Lower lobe of right lung (tissue), 2 donors: ENCODE results near the gene SCN9A. TPM values are rescaled to one million over a fixed set of nuclear protein-coding genes. Genes with fewer than 3 reads are reported as not detected.

ENCODE experiments used
- ATAC-seq, 2 donors: fragments of 200-7000 bp; cut with Tn5 transposase; one replicate each; pipeline ENCODE4 v1.9.1; 2020 to 2022; ENCODE audit warnings: mild to moderate bottlenecking in 2 of 2, moderate library complexity in 2 of 2
- DNase-seq: peaks from one replicate; pipeline ENCODE4 v3.0.0-alpha.2; 2020
- H3K27ac ChIP-seq: fragments of 200-600 bp; one replicate; pipeline ENCODE4 v1.8.0; 2022
- H3K27me3 ChIP-seq: fragments of 200-600 bp; one replicate; pipeline ENCODE4 v1.8.0; 2022; ENCODE audit warnings: low read depth
- H3K36me3 ChIP-seq: fragments of 200-600 bp; one replicate; pipeline ENCODE4 v1.8.0; 2022; ENCODE audit warnings: mild to moderate bottlenecking
- H3K4me1 ChIP-seq: fragments of 200-600 bp; one replicate; pipeline ENCODE4 v1.8.0; 2022
- H3K4me3 ChIP-seq: fragments of 200-600 bp; one replicate; pipeline ENCODE4 v1.8.0; 2022; ENCODE audit warnings: mild to moderate bottlenecking
- H3K9me3 ChIP-seq: fragments of 200-600 bp; one replicate; pipeline ENCODE4 v1.8.0; 2022
- intact Hi-C: fragments of 100-400 bp; cut with DNase I; formaldehyde crosslinking; loops from one replicate; pipeline ENCODE4 v1.11.0; 2022
- total RNA-seq: library from RNA; stranded (reverse); fragmentation: NEBNext Ultra II Directional; extraction: Animal tissue kit (Norgen Biotek cat#: 25700); gene quantifications from one replicate; pipeline ENCODE4 v1.2.1, GENCODE V29; 2021
- TF ChIP-seq, protein P1 (sequence below): fragments of 200-600 bp; IDR thresholded peaks from one replicate; pipeline ENCODE4 v1.8.0; 2022; ENCODE audit warnings: antibody characterized with exemption, mild to moderate bottlenecking
- donor health status: DM: no; HTN: yes; CAD: no; lungs with severe emphysema.

SCN9A gene
- total RNA-seq, 1 donor from 2014 or later = 13.6 TPM

DNA sequence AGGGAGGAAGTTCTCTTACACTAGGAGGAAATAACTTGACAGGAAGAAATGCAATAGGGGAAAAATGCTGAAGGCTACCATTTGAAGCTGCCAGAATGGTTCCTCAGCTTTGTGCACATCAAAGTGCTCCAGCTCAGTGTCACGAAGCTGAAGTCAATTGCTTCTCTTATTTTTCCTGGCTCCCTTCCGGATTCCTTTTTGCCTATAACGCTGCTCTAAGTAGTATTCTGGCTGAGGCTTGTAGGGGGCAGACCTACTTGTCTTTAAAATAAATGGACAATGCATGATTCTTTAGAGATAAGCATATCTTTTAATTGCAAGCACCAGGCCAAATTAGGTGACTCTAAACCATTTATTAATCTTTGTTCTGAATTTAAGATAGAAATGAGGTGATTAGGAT is 187.7 kb downstream of the SCN9A start:
- DNase-seq (no peak), ATAC-seq (no peak)
- TF ChIP-seq, protein P1, sequence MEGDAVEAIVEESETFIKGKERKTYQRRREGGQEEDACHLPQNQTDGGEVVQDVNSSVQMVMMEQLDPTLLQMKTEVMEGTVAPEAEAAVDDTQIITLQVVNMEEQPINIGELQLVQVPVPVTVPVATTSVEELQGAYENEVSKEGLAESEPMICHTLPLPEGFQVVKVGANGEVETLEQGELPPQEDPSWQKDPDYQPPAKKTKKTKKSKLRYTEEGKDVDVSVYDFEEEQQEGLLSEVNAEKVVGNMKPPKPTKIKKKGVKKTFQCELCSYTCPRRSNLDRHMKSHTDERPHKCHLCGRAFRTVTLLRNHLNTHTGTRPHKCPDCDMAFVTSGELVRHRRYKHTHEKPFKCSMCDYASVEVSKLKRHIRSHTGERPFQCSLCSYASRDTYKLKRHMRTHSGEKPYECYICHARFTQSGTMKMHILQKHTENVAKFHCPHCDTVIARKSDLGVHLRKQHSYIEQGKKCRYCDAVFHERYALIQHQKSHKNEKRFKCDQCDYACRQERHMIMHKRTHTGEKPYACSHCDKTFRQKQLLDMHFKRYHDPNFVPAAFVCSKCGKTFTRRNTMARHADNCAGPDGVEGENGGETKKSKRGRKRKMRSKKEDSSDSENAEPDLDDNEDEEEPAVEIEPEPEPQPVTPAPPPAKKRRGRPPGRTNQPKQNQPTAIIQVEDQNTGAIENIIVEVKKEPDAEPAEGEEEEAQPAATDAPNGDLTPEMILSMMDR = no peak
- intact Hi-C loops = no loop called here
- no peaks in the 10 kb centered on the region for H3K9me3 ChIP-seq
- no peaks in the 10 kb centered on the region for H3K4me1 ChIP-seq
- H3K36me3 ChIP-seq = no peaks in the 10 kb centered on the region
- H3K27ac ChIP-seq = no peak overlapping the region
- no peak overlapping the region for H3K4me3 ChIP-seq
- no peaks in the 10 kb centered on the region for H3K27me3 ChIP-seq

GRCh38 chr2:166184789-166185188 is 191.0 kb downstream of the SCN9A start:
- no peaks in the 10 kb centered on the region for H3K36me3 ChIP-seq
- no peaks in the 10 kb centered on the region for H3K4me1 ChIP-seq
- DNase-seq (no peak), ATAC-seq (no peak)
- no peak overlapping the region for H3K4me3 ChIP-seq
- no peaks in the 10 kb centered on the region for H3K27me3 ChIP-seq
- H3K9me3 ChIP-seq = no peaks in the 10 kb centered on the region
- no peak overlapping the region for H3K27ac ChIP-seq
- intact Hi-C loops = no loop called here
- TF ChIP-seq, protein P1 = no peak

GRCh38 chr2:166181813-166182154 is 194.0 kb downstream of the SCN9A start:
- intact Hi-C loops = no loop called here
- DNase-seq = no peak
- Histone ChIP-seq H3K27ac (no peak overlapping the region), H3K4me3 (no peak overlapping the region), H3K9me3 (no peaks in the 10 kb centered on the region), H3K4me1 (no peaks in the 10 kb centered on the region), H3K36me3 (no peaks in the 10 kb centered on the region), H3K27me3 (no peaks in the 10 kb centered on the region)
- ATAC-seq = no peak
- TF ChIP-seq, protein P1 = no peak

- H3K27ac ChIP-seq = no peak overlapping the region
- H3K4me1 ChIP-seq = no peaks in the 10 kb centered on the region
- no peak overlapping the region for H3K4me3 ChIP-seq
- H3K36me3 ChIP-seq = no peaks in the 10 kb centered on the region
- intact Hi-C loops = no loop called here
- H3K27me3 ChIP-seq = no peaks in the 10 kb centered on the region
- peak; percentile 50 for DNase-seq
- no peaks in the 10 kb centered on the region for H3K9me3 ChIP-seq
- TF ChIP-seq, protein P1 = peak; percentile 54
- peak; percentile 86 to 91 for ATAC-seq
Measured at GRCh38 chr2:166180951-166181812, 194.6 kb downstream of the SCN9A start.

DNA sequence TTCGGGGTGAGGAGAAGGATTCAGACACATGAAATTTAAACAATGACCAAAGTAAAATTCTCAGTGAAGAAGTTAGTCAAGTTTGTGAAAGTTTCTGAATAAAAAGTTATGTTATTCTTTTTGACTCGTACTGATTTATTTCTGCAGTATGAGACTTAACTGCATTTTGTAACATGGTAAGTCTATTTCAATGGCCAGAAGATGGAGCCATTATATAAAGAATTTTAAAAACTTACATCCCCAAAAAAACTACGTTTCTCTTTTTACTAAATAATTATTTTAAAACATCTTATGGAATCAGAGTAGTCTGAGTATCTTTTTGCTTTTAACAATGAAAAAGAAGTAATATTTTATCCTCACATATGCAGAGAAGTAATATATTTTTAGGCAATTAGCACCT is 196.5 kb downstream of the SCN9A start:
- Histone ChIP-seq H3K27me3 (no peaks in the 10 kb centered on the region), H3K27ac (no peak overlapping the region), H3K36me3 (no peaks in the 10 kb centered on the region), H3K9me3 (no peaks in the 10 kb centered on the region), H3K4me1 (no peaks in the 10 kb centered on the region), H3K4me3 (no peak overlapping the region)
- intact Hi-C loops = no loop called here
- TF ChIP-seq, protein P1 = no peak
- no peak for DNase-seq
- no peak for ATAC-seq
